GM23338 (cell line): Measurements from ENCODE around the gene PTBP3. TPM values are rescaled to one million over a fixed set of nuclear protein-coding genes. Genes with fewer than 3 reads are reported as not detected.

Experiments used
- ATAC-seq: fragments of 200-7000 bp; cut with Tn5 transposase; 3 replicates; pipeline ENCODE4 v1.9.1; 2020
- DNase-seq: peaks from one replicate; pipeline ENCODE4 v3.0.0-alpha.2; 2015; ENCODE audit warnings: low spot score
- H2AFZ ChIP-seq: fragments of 200-600 bp; sonication (generic); 2 replicates; pipeline ENCODE4 v1.8.0; 2016; ENCODE audit warnings: antibody characterized with exemption, mild to moderate bottlenecking, moderate library complexity
- H3F3A ChIP-seq: fragments of 200-600 bp; sonication (generic); replicated peaks from 2 replicates; pipeline ENCODE4 v1.8.0; 2017; ENCODE audit warnings: antibody characterized with exemption, mixed run types, low read depth
- H3K27ac ChIP-seq: fragments of 200-600 bp; sonication (generic); 2 replicates; pipeline ENCODE4 v1.6.1; 2016; ENCODE audit warnings: low read depth
- H3K27me3 ChIP-seq: fragments of 200-600 bp; sonication (generic); 2 replicates; pipeline ENCODE4 v1.8.0; 2016; ENCODE audit warnings: mild to moderate bottlenecking, mixed run types, moderate library complexity; ENCODE audit not compliant: insufficient read depth
- H3K36me3 ChIP-seq: fragments of 200-600 bp; sonication (generic); 2 replicates; pipeline ENCODE4 v1.8.0; 2016; ENCODE audit warnings: mild to moderate bottlenecking; ENCODE audit not compliant: insufficient read depth
- H3K4me1 ChIP-seq: fragments of 200-600 bp; sonication (generic); 2 replicates; pipeline ENCODE4 v1.8.0; 2016; ENCODE audit warnings: mild to moderate bottlenecking, moderate library complexity; ENCODE audit not compliant: insufficient read depth
- H3K4me2 ChIP-seq: fragments of 200-600 bp; sonication (generic); 2 replicates; pipeline ENCODE4 v1.7.1; 2017; ENCODE audit warnings: mixed run types
- H3K4me3 ChIP-seq: fragments of 200-600 bp; sonication (generic); 2 replicates; pipeline ENCODE4 v1.6.1; 2016; ENCODE audit warnings: mixed run types
- H3K79me2 ChIP-seq: fragments of 200-600 bp; sonication (generic); replicated peaks from 2 replicates; pipeline ENCODE4 v1.8.0; 2017; ENCODE audit warnings: mild to moderate bottlenecking; ENCODE audit not compliant: insufficient read depth
- H3K9me2 ChIP-seq: fragments of 200-600 bp; sonication (generic); 2 replicates; pipeline ENCODE4 v1.8.0; 2017; ENCODE audit not compliant: insufficient read depth
- H4K20me1 ChIP-seq: fragments of 200-600 bp; sonication (generic); replicated peaks from 2 replicates; pipeline ENCODE4 v1.8.0; 2017; ENCODE audit warnings: mild to moderate bottlenecking; ENCODE audit not compliant: insufficient read depth
- H3K27ac Mint-ChIP-seq: 2 replicates; pipeline ENCODE4 v1.8.0; 2020; ENCODE audit warnings: inconsistent platforms, mild to moderate bottlenecking, moderate library complexity, mixed read lengths
- H3K27me3 Mint-ChIP-seq: 3 replicates; pipeline ENCODE4 v1.8.0; 2022; ENCODE audit warnings: low read depth, mild to moderate bottlenecking, moderate library complexity, mixed read lengths, inconsistent platforms; ENCODE audit not compliant: insufficient read depth, poor library complexity
- H3K36me3 Mint-ChIP-seq: 3 replicates; pipeline ENCODE4 v1.8.0; 2021; ENCODE audit warnings: low read depth, mild to moderate bottlenecking, inconsistent platforms, moderate library complexity, mixed read lengths
- H3K4me1 Mint-ChIP-seq: 3 replicates; pipeline ENCODE4 v1.8.0; 2020; ENCODE audit warnings: mild to moderate bottlenecking, inconsistent platforms, mixed read lengths
- H3K4me3 Mint-ChIP-seq: 3 replicates; pipeline ENCODE4 v1.8.0; 2021; ENCODE audit warnings: moderate library complexity, mild to moderate bottlenecking, inconsistent platforms, mixed read lengths
- H3K9me3 Mint-ChIP-seq: 3 replicates; pipeline ENCODE4 v1.8.0; 2020; ENCODE audit warnings: moderate library complexity, mild to moderate bottlenecking, inconsistent platforms, mixed read lengths
- EZH2 ChIP-seq: fragments of 200-600 bp; sonication (generic); IDR thresholded peaks from one replicate; pipeline ENCODE4 v1.8.0; 2017; ENCODE audit warnings: antibody characterized with exemption, mild to moderate bottlenecking, low read depth; ENCODE audit not compliant: unreplicated experiment
- EZH2phosphoT487 ChIP-seq: fragments of 200-600 bp; sonication (generic); IDR thresholded peaks from one replicate; pipeline ENCODE4 v1.8.1; 2018; ENCODE audit warnings: antibody characterized with exemption; ENCODE audit not compliant: unreplicated experiment
- JUNB ChIP-seq: IDR thresholded peaks from one replicate; pipeline ENCODE4 v1.6.1; 2016; ENCODE audit warnings: antibody characterized with exemption; ENCODE audit not compliant: unreplicated experiment
- POLR2AphosphoS5 ChIP-seq: IDR thresholded peaks from 2 replicates; pipeline ENCODE4 v1.6.1; 2016; ENCODE audit warnings: antibody characterized with exemption, low read depth
- STAT1 ChIP-seq: IDR thresholded peaks from one replicate; pipeline ENCODE4 v1.6.1; 2016; ENCODE audit warnings: antibody characterized with exemption; ENCODE audit not compliant: unreplicated experiment
- ZNF114 ChIP-seq: fragments of 250-450 bp; sonication (Bioruptor Pico); IDR thresholded peaks from 2 replicates; pipeline ENCODE4 v1.5.0; 2020; ENCODE audit warnings: mild to moderate bottlenecking, moderate library complexity
- polyA plus RNA-seq: library from polyadenylated mRNA; unstranded; fragments of >200 nt; fragmentation: Nextera tagmentation; extraction: Ambion mirVana; gene quantifications from 2 replicates; pipeline ENCODE4 v1.2.1, GENCODE V29; 2016
- total RNA-seq: library from RNA; depleted of rRNA; stranded (reverse); fragments of >200 nt; shearing (Covaris generic); gene quantifications from 2 replicates; pipeline ENCODE4 v1.2.3, GENCODE V29; 2014
- TF ChIP-seq, protein P1 (sequence below): IDR thresholded peaks from one replicate; pipeline ENCODE4 v1.6.1; 2018; ENCODE audit warnings: antibody characterized with exemption; ENCODE audit not compliant: unreplicated experiment
- TF ChIP-seq, protein P2 (sequence below), 2 experiments: fragments of 200-600 bp in 1 of 2; sonication (generic) in 1 of 2; conservative IDR thresholded peaks; 2 replicates each; pipeline versions ENCODE4 v1.5.1 to v1.6.1; 2016 to 2017; ENCODE audit warnings: antibody characterized with exemption in 2 of 2, low read depth in 2 of 2, mild to moderate bottlenecking in 2 of 2, moderate library complexity in 1 of 2
- TF ChIP-seq, protein P3 (sequence below): fragments of 250-450 bp; sonication (Bioruptor Pico); IDR thresholded peaks from 2 replicates; pipeline ENCODE4 v1.5.0; 2020; ENCODE audit warnings: mild to moderate bottlenecking, moderate library complexity

Gene PTBP3
- total and polyA plus RNA-seq, 2 experiments from 2014 or later: 20.0 to 92.9 TPM

DNA sequence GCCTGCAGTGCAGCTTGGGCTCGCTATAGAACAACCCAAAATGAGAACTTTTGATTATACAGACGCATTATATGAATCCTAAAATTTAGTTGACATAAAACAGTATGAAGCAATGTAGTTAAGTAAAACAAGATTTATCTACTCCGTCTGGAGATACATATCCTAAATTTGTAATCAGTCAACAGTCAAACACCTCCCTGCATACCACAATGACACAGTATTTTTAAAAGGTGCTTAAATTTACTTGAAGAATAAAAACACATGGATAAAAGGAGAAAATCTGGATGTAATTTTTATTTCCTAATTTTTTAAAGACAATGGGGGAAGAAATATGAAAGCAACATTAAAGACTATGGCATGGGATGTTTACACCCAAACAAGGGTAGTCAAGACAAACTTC, 70.8 kb downstream of the PTBP3 start:
- no peaks in the 10 kb centered on the region for H3K9me2 ChIP-seq
- H3K36me3 ChIP-seq: no peaks in the 10 kb centered on the region
- Mint-ChIP-seq H3K36me3 (no peaks in the 10 kb centered on the region; the same call in 2 of the 3 replicates), H3K4me1 (peaks cover 4% of the 10 kb centered on the region; the same call in 2 of the 3 replicates), H3K9me3 (no peaks in the 10 kb centered on the region), H3K27me3 (peaks cover 3% of the 10 kb centered on the region), H3K4me3 (no peak overlapping the region), H3K27ac (peak overlapping the region; percentile 70; the same call in 1 of the 2 replicates)
- H3K4me2 ChIP-seq: no peak overlapping the region
- H3F3A ChIP-seq: no peaks in the 10 kb centered on the region
- H3K27me3 ChIP-seq: no peaks in the 10 kb centered on the region
- no peak overlapping the region for H3K27ac ChIP-seq
- TF ChIP-seq, protein P1, sequence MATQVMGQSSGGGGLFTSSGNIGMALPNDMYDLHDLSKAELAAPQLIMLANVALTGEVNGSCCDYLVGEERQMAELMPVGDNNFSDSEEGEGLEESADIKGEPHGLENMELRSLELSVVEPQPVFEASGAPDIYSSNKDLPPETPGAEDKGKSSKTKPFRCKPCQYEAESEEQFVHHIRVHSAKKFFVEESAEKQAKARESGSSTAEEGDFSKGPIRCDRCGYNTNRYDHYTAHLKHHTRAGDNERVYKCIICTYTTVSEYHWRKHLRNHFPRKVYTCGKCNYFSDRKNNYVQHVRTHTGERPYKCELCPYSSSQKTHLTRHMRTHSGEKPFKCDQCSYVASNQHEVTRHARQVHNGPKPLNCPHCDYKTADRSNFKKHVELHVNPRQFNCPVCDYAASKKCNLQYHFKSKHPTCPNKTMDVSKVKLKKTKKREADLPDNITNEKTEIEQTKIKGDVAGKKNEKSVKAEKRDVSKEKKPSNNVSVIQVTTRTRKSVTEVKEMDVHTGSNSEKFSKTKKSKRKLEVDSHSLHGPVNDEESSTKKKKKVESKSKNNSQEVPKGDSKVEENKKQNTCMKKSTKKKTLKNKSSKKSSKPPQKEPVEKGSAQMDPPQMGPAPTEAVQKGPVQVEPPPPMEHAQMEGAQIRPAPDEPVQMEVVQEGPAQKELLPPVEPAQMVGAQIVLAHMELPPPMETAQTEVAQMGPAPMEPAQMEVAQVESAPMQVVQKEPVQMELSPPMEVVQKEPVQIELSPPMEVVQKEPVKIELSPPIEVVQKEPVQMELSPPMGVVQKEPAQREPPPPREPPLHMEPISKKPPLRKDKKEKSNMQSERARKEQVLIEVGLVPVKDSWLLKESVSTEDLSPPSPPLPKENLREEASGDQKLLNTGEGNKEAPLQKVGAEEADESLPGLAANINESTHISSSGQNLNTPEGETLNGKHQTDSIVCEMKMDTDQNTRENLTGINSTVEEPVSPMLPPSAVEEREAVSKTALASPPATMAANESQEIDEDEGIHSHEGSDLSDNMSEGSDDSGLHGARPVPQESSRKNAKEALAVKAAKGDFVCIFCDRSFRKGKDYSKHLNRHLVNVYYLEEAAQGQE: no peak
- no peak for TF ChIP-seq EZH2phosphoT487
- TF ChIP-seq EZH2: no peak
- no peak for TF ChIP-seq JUNB
- TF ChIP-seq POLR2AphosphoS5: no peak
- no peaks in the 10 kb centered on the region; the same call in 1 of the 2 replicates for H3K79me2 ChIP-seq
- no peak overlapping the region for H2AFZ ChIP-seq
- H4K20me1 ChIP-seq: no peaks in the 10 kb centered on the region
- no peaks in the 10 kb centered on the region for H3K4me1 ChIP-seq
- ATAC-seq (no peak), DNase-seq (no peak)
- H3K4me3 ChIP-seq: no peak overlapping the region

DNA sequence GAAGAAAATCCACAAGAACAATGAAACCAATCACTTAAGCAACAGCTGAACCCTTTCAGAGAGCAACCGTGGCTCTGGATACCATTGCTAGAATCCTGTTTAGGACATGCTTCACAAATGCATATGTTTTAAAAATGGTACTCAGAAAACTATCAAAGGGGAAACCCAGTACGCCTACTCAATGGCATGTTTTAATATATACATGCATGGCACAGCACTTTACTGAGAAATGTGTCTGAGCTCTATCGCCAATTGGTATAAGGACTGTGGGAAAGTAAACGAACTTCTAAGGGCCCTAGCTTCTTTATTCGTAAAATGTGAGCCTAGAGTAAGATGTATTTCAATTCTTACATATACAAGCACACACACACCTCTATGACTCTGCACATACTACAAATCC, 72.3 kb downstream of the PTBP3 start:
- no peak overlapping the region for H2AFZ ChIP-seq
- no peaks in the 10 kb centered on the region for H3K36me3 ChIP-seq
- DNase-seq (no peak), ATAC-seq (no peak)
- TF ChIP-seq, protein P2, sequence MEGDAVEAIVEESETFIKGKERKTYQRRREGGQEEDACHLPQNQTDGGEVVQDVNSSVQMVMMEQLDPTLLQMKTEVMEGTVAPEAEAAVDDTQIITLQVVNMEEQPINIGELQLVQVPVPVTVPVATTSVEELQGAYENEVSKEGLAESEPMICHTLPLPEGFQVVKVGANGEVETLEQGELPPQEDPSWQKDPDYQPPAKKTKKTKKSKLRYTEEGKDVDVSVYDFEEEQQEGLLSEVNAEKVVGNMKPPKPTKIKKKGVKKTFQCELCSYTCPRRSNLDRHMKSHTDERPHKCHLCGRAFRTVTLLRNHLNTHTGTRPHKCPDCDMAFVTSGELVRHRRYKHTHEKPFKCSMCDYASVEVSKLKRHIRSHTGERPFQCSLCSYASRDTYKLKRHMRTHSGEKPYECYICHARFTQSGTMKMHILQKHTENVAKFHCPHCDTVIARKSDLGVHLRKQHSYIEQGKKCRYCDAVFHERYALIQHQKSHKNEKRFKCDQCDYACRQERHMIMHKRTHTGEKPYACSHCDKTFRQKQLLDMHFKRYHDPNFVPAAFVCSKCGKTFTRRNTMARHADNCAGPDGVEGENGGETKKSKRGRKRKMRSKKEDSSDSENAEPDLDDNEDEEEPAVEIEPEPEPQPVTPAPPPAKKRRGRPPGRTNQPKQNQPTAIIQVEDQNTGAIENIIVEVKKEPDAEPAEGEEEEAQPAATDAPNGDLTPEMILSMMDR (conservative IDR thresholded peaks at IDR 0.05; ENCODE audit: low read depth in 2 of 2): no peak
- TF ChIP-seq EZH2 (no peak), POLR2AphosphoS5 (no peak), STAT1 (no peak), ZNF114 (CRISPR knock-in tag) (no peak)
- TF ChIP-seq, protein P3, sequence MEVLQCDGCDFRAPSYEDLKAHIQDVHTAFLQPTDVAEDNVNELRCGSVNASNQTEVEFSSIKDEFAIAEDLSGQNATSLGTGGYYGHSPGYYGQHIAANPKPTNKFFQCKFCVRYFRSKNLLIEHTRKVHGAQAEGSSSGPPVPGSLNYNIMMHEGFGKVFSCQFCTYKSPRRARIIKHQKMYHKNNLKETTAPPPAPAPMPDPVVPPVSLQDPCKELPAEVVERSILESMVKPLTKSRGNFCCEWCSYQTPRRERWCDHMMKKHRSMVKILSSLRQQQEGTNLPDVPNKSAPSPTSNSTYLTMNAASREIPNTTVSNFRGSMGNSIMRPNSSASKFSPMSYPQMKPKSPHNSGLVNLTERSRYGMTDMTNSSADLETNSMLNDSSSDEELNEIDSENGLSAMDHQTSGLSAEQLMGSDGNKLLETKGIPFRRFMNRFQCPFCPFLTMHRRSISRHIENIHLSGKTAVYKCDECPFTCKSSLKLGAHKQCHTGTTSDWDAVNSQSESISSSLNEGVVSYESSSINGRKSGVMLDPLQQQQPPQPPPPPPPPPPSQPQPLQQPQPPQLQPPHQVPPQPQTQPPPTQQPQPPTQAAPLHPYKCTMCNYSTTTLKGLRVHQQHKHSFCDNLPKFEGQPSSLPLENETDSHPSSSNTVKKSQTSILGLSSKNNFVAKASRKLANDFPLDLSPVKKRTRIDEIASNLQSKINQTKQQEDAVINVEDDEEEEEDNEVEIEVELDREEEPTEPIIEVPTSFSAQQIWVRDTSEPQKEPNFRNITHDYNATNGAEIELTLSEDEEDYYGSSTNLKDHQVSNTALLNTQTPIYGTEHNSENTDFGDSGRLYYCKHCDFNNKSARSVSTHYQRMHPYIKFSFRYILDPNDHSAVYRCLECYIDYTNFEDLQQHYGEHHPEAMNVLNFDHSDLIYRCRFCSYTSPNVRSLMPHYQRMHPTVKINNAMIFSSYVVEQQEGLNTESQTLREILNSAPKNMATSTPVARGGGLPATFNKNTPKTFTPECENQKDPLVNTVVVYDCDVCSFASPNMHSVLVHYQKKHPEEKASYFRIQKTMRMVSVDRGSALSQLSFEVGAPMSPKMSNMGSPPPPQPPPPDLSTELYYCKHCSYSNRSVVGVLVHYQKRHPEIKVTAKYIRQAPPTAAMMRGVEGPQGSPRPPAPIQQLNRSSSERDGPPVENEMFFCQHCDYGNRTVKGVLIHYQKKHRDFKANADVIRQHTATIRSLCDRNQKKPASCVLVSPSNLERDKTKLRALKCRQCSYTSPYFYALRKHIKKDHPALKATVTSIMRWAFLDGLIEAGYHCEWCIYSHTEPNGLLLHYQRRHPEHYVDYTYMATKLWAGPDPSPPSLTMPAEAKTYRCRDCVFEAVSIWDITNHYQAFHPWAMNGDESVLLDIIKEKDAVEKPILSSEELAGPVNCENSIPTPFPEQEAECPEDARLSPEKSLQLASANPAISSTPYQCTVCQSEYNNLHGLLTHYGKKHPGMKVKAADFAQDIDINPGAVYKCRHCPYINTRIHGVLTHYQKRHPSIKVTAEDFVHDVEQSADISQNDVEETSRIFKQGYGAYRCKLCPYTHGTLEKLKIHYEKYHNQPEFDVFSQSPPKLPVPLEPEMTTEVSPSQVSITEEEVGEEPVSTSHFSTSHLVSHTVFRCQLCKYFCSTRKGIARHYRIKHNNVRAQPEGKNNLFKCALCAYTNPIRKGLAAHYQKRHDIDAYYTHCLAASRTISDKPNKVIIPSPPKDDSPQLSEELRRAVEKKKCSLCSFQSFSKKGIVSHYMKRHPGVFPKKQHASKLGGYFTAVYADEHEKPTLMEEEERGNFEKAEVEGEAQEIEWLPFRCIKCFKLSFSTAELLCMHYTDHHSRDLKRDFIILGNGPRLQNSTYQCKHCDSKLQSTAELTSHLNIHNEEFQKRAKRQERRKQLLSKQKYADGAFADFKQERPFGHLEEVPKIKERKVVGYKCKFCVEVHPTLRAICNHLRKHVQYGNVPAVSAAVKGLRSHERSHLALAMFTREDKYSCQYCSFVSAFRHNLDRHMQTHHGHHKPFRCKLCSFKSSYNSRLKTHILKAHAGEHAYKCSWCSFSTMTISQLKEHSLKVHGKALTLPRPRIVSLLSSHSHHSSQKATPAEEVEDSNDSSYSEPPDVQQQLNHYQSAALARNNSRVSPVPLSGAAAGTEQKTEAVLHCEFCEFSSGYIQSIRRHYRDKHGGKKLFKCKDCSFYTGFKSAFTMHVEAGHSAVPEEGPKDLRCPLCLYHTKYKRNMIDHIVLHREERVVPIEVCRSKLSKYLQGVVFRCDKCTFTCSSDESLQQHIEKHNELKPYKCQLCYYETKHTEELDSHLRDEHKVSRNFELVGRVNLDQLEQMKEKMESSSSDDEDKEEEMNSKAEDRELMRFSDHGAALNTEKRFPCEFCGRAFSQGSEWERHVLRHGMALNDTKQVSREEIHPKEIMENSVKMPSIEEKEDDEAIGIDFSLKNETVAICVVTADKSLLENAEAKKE (CRISPR knock-in tag): no peak
- no peaks in the 10 kb centered on the region; the same call in 1 of the 2 replicates for H3K79me2 ChIP-seq
- Mint-ChIP-seq H3K4me3 (no peak overlapping the region), H3K27ac (no peak overlapping the region), H3K27me3 (no peaks in the 10 kb centered on the region), H3K36me3 (no peaks in the 10 kb centered on the region; the same call in 2 of the 3 replicates), H3K4me1 (peaks cover 4% of the 10 kb centered on the region; the same call in 2 of the 3 replicates), H3K9me3 (no peaks in the 10 kb centered on the region)
- H3K4me2 ChIP-seq: no peak overlapping the region
- no peaks in the 10 kb centered on the region for H3K4me1 ChIP-seq
- H3K27ac ChIP-seq: no peak overlapping the region
- H3F3A ChIP-seq: no peaks in the 10 kb centered on the region
- H3K9me2 ChIP-seq: no peaks in the 10 kb centered on the region
- no peaks in the 10 kb centered on the region for H3K27me3 ChIP-seq
- H4K20me1 ChIP-seq: no peaks in the 10 kb centered on the region
- no peak overlapping the region for H3K4me3 ChIP-seq
